ENCODE results near the gene CHRNA7.

CHRNA7 gene

GRCh38 chr15:32029862-32030781 is at the start of gene CHRNA7:
CHRNA7 (plus strand) TSS chr15:32030515; CDS start chr15:32030595, 80 bp downstream.
- DNase-seq = peak; percentile 34

- no peak for DNase-seq
Measured at GRCh38 chr15:31985607-31986006, 44.7 kb upstream of the CHRNA7 start.

GRCh38 chr15:31993062-31993461 is 37.3 kb upstream of the CHRNA7 start:
- no peak for DNase-seq

GRCh38 chr15:31997711-31998110 is 32.6 kb upstream of the CHRNA7 start:
- DNase-seq = no peak

- DNase-seq = no peak
Measured at GRCh38 chr15:32003558-32003957, 26.8 kb upstream of the CHRNA7 start.

- no peak for DNase-seq
Measured at GRCh38 chr15:32004249-32004648, 26.1 kb upstream of the CHRNA7 start.

GRCh38 chr15:32007355-32007960 is 22.9 kb upstream of the CHRNA7 start:
- DNase-seq = no peak

- no peak for DNase-seq
Measured at GRCh38 chr15:32014953-32015352, 15.4 kb upstream of the CHRNA7 start.

GRCh38 chr15:32020156-32020555 is 10.2 kb upstream of the CHRNA7 start:
- no peak for DNase-seq

GRCh38 chr15:32028921-32029320 is 1.4 kb upstream of the CHRNA7 start:
- no peak for DNase-seq

GRCh38 chr15:32029409-32029861 is 880 bp upstream of the CHRNA7 start:
- DNase-seq = no peak

- DNase-seq = no peak
Measured at GRCh38 chr15:32030795-32031194, 480 bp downstream of the CHRNA7 start.

- no peak for DNase-seq
Measured at GRCh38 chr15:32033186-32033890, 3.0 kb downstream of the CHRNA7 start.

GRCh38 chr15:32034106-32034505 is 3.8 kb downstream of the CHRNA7 start:
- DNase-seq = no peak

- DNase-seq = no peak
Measured at GRCh38 chr15:32035285-32035684, 5.0 kb downstream of the CHRNA7 start.

- DNase-seq = no peak
Measured at GRCh38 chr15:32036971-32037370, 6.7 kb downstream of the CHRNA7 start.

- no peak for DNase-seq
Measured at GRCh38 chr15:32041294-32041693, 11.0 kb downstream of the CHRNA7 start.

GRCh38 chr15:32042269-32042972 is 12.1 kb downstream of the CHRNA7 start:
- DNase-seq = no peak

- no peak for DNase-seq
Measured at GRCh38 chr15:32053719-32054118, 23.4 kb downstream of the CHRNA7 start.

GRCh38 chr15:32057876-32058425 is 27.6 kb downstream of the CHRNA7 start:
- no peak for DNase-seq

- DNase-seq = no peak
Measured at GRCh38 chr15:32060706-32061105, 30.4 kb downstream of the CHRNA7 start.

- DNase-seq = no peak
Measured at GRCh38 chr15:32067115-32067514, 36.8 kb downstream of the CHRNA7 start.
